HG02943 (cell line): ENCODE data around the gene BBIP1.
A peak's percentile ranks its signal among the peaks of the same experiment; 100 is the strongest.

Experiments used
- ATAC-seq: cut with Tn5 transposase; IDR thresholded peaks from one replicate; pipeline ENCODE4 v1.9.1; 2021; ENCODE audit warnings: mild to moderate bottlenecking, low read depth, moderate library complexity; ENCODE audit not compliant: unreplicated experiment

Gene BBIP1

GRCh38 chr10:110918643-110919348 lies at the start of gene BBIP1:
BBIP1 (minus strand) TSS chr10:110919180; CDS start chr10:110918157, 1,023 bp downstream.
- ATAC-seq, result peak; percentile 80

- no peak for ATAC-seq
Measured at GRCh38 chr10:110967645-110968044, 48.7 kb upstream of the BBIP1 start.

- no peak for ATAC-seq
Measured at GRCh38 chr10:110967009-110967630, 48.1 kb upstream of the BBIP1 start.

- ATAC-seq, result no peak
Measured at GRCh38 chr10:110966146-110966545, 47.2 kb upstream of the BBIP1 start.

GRCh38 chr10:110965216-110965615 lies 46.2 kb upstream of the BBIP1 start:
- ATAC-seq, result no peak

- ATAC-seq, result no peak
Measured at GRCh38 chr10:110964681-110965080, 45.7 kb upstream of the BBIP1 start.

- ATAC-seq, result no peak
Measured at GRCh38 chr10:110963162-110963561, 44.2 kb upstream of the BBIP1 start.

- no peak for ATAC-seq
Measured at GRCh38 chr10:110962443-110962842, 43.5 kb upstream of the BBIP1 start.

- ATAC-seq, result no peak
Measured at GRCh38 chr10:110960333-110960712, 41.3 kb upstream of the BBIP1 start.

GRCh38 chr10:110959379-110960332 lies 40.7 kb upstream of the BBIP1 start:
- no peak for ATAC-seq

GRCh38 chr10:110957606-110958005 lies 38.6 kb upstream of the BBIP1 start:
- no peak for ATAC-seq

GRCh38 chr10:110951381-110951780 lies 32.4 kb upstream of the BBIP1 start:
- ATAC-seq, result no peak

GRCh38 chr10:110947061-110947595 lies 28.1 kb upstream of the BBIP1 start:
- no peak for ATAC-seq

GRCh38 chr10:110946496-110946895 lies 27.5 kb upstream of the BBIP1 start:
- no peak for ATAC-seq

- ATAC-seq, result no peak
Measured at GRCh38 chr10:110944792-110945396, 25.9 kb upstream of the BBIP1 start.

- no peak for ATAC-seq
Measured at GRCh38 chr10:110939419-110939818, 20.4 kb upstream of the BBIP1 start.

- no peak for ATAC-seq
Measured at GRCh38 chr10:110936757-110937156, 17.8 kb upstream of the BBIP1 start.

- no peak for ATAC-seq
Measured at GRCh38 chr10:110932505-110933180, 13.7 kb upstream of the BBIP1 start.

- ATAC-seq, result no peak
Measured at GRCh38 chr10:110931769-110932381, 12.9 kb upstream of the BBIP1 start.
